HFFc6 (cell line): ENCODE measurements around the gene ITGB3BP. TPM values are rescaled to one million over a fixed set of nuclear protein-coding genes. Genes with fewer than 3 reads are reported as not detected.

Experiments used
- DNase-seq: peaks from one replicate; pipeline ENCODE4 v3.0.0-alpha.2; 2018
- H3K27ac Mint-ChIP-seq: 2 replicates; pipeline ENCODE4 v1.8.0; 2020; ENCODE audit warnings: mild to moderate bottlenecking, mixed read lengths
- H3K27me3 Mint-ChIP-seq: 2 replicates; pipeline ENCODE4 v1.8.0; 2021; ENCODE audit warnings: mild to moderate bottlenecking, moderate library complexity, mixed read lengths; ENCODE audit not compliant: insufficient read depth
- H3K36me3 Mint-ChIP-seq: 2 replicates; pipeline ENCODE4 v1.8.0; 2021; ENCODE audit warnings: low read depth, mixed read lengths
- H3K4me1 Mint-ChIP-seq: 2 replicates; pipeline ENCODE4 v1.8.0; 2020; ENCODE audit warnings: low read depth, mixed read lengths
- H3K4me3 Mint-ChIP-seq: 2 replicates; pipeline ENCODE4 v1.8.0; 2020; ENCODE audit warnings: mild to moderate bottlenecking, moderate library complexity, mixed read lengths
- H3K9me3 Mint-ChIP-seq: 2 replicates; pipeline ENCODE4 v1.8.0; 2020; ENCODE audit warnings: mild to moderate bottlenecking, mixed read lengths
- CTCF ChIP-seq: fragments of 200-600 bp; sonication (generic); IDR thresholded peaks from 2 replicates; pipeline ENCODE4 v1.5.0; 2021; ENCODE audit warnings: antibody characterized with exemption, mild to moderate bottlenecking
- total RNA-seq, 6 experiments: library from RNA; stranded (reverse); fragmentation: NEBNext Ultra II Directional; extraction: Animal tissue kit (Norgen Biotek cat#: 25700); gene quantifications; 2 replicates in 1 of 6; 3 replicates in 5 of 6; pipeline ENCODE4 v1.2.3, GENCODE V29; 2021

ITGB3BP gene
- total RNA-seq, 6 experiments from 2014 or later: 16.7 to 25.1 (median 22.3) TPM

GRCh38 chr1:63559357-63559756 is 36.3 kb upstream of the ITGB3BP start:
- H3K4me3 Mint-ChIP-seq: no peak overlapping the region
- peaks cover 6% of the 10 kb centered on the region for H3K4me1 Mint-ChIP-seq
- DNase-seq: no peak
- no peak for TF ChIP-seq CTCF
- H3K36me3 Mint-ChIP-seq: peaks cover 2% of the 10 kb centered on the region; the same call in 1 of the 2 replicates
- no peak overlapping the region for H3K27ac Mint-ChIP-seq
- no peaks in the 10 kb centered on the region for H3K9me3 Mint-ChIP-seq
- peaks cover 2% of the 10 kb centered on the region; the same call in 1 of the 2 replicates for H3K27me3 Mint-ChIP-seq

- peak; percentile 42 for DNase-seq
- TF ChIP-seq CTCF: peak; percentile 86
- no peaks in the 10 kb centered on the region for H3K36me3 Mint-ChIP-seq
- H3K27ac Mint-ChIP-seq: no peak overlapping the region
- H3K4me1 Mint-ChIP-seq: peaks cover 6% of the 10 kb centered on the region
- peaks cover 2% of the 10 kb centered on the region; the same call in 1 of the 2 replicates for H3K27me3 Mint-ChIP-seq
- no peak overlapping the region for H3K4me3 Mint-ChIP-seq
- H3K9me3 Mint-ChIP-seq: no peaks in the 10 kb centered on the region
These were observed 34.5 kb upstream of the ITGB3BP start for GRCh38 chr1:63557365-63557987.

GRCh38 chr1:63555480-63555879 is 32.5 kb upstream of the ITGB3BP start:
- no peak for DNase-seq
- no peaks in the 10 kb centered on the region for H3K36me3 Mint-ChIP-seq
- H3K4me3 Mint-ChIP-seq: no peak overlapping the region
- no peak overlapping the region for H3K27ac Mint-ChIP-seq
- no peak for TF ChIP-seq CTCF
- peaks cover 6% of the 10 kb centered on the region for H3K4me1 Mint-ChIP-seq
- H3K27me3 Mint-ChIP-seq: no peaks in the 10 kb centered on the region
- no peaks in the 10 kb centered on the region for H3K9me3 Mint-ChIP-seq

GRCh38 chr1:63548877-63549276 is 25.9 kb upstream of the ITGB3BP start:
- Mint-ChIP-seq H3K36me3 (peaks cover 5% of the 10 kb centered on the region; the same call in 1 of the 2 replicates), H3K4me1 (peaks cover 7% of the 10 kb centered on the region), H3K27me3 (no peaks in the 10 kb centered on the region), H3K9me3 (no peaks in the 10 kb centered on the region), H3K27ac (no peak overlapping the region), H3K4me3 (no peak overlapping the region)
- no peak for TF ChIP-seq CTCF
- DNase-seq: no peak

- no peaks in the 10 kb centered on the region for H3K9me3 Mint-ChIP-seq
- peaks cover 7% of the 10 kb centered on the region for H3K4me1 Mint-ChIP-seq
These were observed 25.3 kb upstream of the ITGB3BP start for GRCh38 chr1:63548303-63548702.

More at GRCh38 chr1:63548303-63548702, 25.3 kb upstream of the ITGB3BP start:
- Mint-ChIP-seq H3K27me3 (no peaks in the 10 kb centered on the region), H3K4me3 (no peak overlapping the region), H3K36me3 (peaks cover 5% of the 10 kb centered on the region; the same call in 1 of the 2 replicates), H3K27ac (no peak overlapping the region)
- no peak for TF ChIP-seq CTCF
- no peak for DNase-seq
